ENCODE results near the gene DMXL2.
A peak's percentile ranks its signal among the peaks of the same experiment; 100 is the strongest.

DMXL2 gene

DNA sequence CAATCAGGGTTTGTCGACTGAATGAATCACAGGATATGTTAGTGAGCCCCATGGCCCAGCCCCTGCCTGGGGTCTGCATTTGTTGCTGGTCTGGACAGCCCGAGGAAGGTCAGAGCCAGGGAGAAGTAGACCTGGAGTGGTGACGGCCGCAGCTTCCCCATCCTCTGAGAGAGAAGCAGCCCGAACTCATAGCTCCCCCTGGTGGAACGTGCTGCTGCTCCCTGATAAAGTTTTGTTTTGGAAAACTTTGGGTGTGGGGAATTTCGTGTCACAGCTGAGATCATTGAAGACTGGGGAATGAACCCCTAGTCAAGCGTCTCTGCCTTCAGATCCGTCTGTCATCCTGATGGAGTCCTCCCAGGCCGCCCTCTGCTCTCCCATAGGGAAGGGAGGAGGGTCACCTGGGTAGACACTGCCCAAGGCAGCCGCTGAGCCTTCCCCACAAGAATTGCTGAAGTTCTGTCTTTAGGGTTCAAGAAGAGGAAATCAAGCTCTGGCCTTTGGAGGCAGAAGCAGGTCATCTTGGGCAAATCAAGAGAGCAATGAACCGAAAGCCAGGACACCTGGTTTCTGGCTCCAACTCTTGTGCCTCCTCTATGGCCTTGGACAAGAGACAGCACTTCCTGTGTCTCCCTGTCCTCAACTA is 220.6 kb downstream of the DMXL2 start:
- DNase-seq = peak; percentile 45 to 57

DNA sequence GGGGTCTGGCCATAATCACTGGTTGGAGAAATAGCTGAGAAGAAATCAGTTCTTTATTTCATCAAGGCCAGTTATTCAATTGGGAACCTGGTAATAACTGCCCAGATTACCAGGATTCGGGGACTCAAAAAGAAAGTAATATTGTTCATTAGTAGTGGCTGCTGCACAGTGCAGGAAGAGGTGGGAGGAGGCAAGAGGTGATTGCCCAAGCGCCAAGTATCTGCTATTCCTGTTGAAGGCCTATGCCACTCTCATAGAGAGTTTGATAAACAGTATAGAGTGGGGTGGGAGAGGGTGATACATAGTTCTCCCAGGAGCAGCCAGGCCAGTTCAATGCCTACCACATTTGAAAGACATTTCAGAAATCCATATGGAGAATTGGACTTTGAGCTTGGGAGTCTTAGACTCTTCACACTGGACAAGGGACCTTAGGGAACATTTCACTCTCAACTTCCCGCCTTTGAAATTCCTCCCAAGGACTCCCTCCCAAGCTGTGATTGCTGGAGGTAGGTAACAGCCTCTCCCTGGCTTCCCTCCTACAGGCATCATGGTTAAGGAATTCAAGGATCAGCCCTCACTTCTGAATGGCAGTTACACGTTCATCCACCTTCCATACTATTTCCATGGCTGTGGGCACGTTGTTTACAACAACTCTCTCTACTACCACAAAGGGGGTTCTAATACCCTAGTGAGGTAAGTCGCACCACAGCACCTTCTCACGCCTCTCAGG is 221.4 kb downstream of the DMXL2 start:
- no peak for DNase-seq

GRCh38 chr15:51398626-51399025 is 223.9 kb downstream of the DMXL2 start:
- DNase-seq = no peak

All from Kasumi-1 (cell line).